Measurements from ENCODE around the gene PTPRB. TPM values are rescaled to one million over a fixed set of nuclear protein-coding genes. Genes with fewer than 3 reads are reported as not detected.
"Not testable (repeated sequence)": the region's sequence is repeated elsewhere in the genome, so short reads cannot be mapped to it uniquely, and the experiment has no call there.

Gene PTPRB
- total RNA-seq, 1 experiment from 2014 or later = not detected

- Histone ChIP-seq H3K9me3 (ENCODE audit: low read depth, low read length, poor library complexity, severe bottlenecking) (no peaks in the 10 kb centered on the region), H3K27ac (ENCODE audit: low read depth, low read length, poor library complexity, severe bottlenecking) (no peak overlapping the region), H3K4me1 (ENCODE audit: insufficient read depth, low read length, poor library complexity, severe bottlenecking) (no peaks in the 10 kb centered on the region), H3K36me3 (ENCODE audit: insufficient read depth, low read length, poor library complexity, severe bottlenecking) (no peaks in the 10 kb centered on the region), H3K4me3 (ENCODE audit: low read depth, low read length, poor library complexity, severe bottlenecking) (no peak overlapping the region), H3K27me3 (replicated peaks; ENCODE audit: insufficient read depth, low read depth, low read length, poor library complexity) (no peaks in the 10 kb centered on the region)
- BruUV-seq (replicated peaks) = no TSS peak
- TF ChIP-seq EZH2 (IDR thresholded peaks at IDR 0.05; ENCODE audit: borderline replicate concordance, low read depth, low read length, poor library complexity, severe bottlenecking) (no peak), CTCF (conservative IDR thresholded peaks at IDR 0.05; ENCODE audit: low read depth, low read length) (no peak)
- intact Hi-C loops (cut with micrococcal nuclease; ENCODE audit: unreplicated experiment) = no loop called here
- no peak for DNase-seq (ENCODE audit: low spot score)
- POLR2A ChIA-PET (ENCODE audit: low non-redundant PET) = no interaction called here
- CTCF ChIA-PET = no interaction called here
Measured at GRCh38 chr12:70508178-70508577, 129.1 kb downstream of the PTPRB start.

GRCh38 chr12:70507442-70507841, 129.8 kb downstream of the PTPRB start:
- CTCF ChIA-PET = no interaction called here

GRCh38 chr12:70497508-70497907, 139.7 kb downstream of the PTPRB start:
- H3K4me3 ChIP-seq (ENCODE audit: low read depth, low read length, poor library complexity, severe bottlenecking) = no peak overlapping the region
- H3K27ac ChIP-seq (ENCODE audit: low read depth, low read length, poor library complexity, severe bottlenecking) = no peak overlapping the region
- intact Hi-C loops (cut with micrococcal nuclease; ENCODE audit: unreplicated experiment) = no loop called here
- no peaks in the 10 kb centered on the region for H3K9me3 ChIP-seq (ENCODE audit: low read depth, low read length, poor library complexity, severe bottlenecking)
- BruUV-seq (replicated peaks) = no TSS peak
- no peak for TF ChIP-seq CTCF (conservative IDR thresholded peaks at IDR 0.05; ENCODE audit: low read depth, low read length)
- TF ChIP-seq EZH2 (IDR thresholded peaks at IDR 0.05; ENCODE audit: borderline replicate concordance, low read depth, low read length, poor library complexity, severe bottlenecking) = no peak
- ChIA-PET CTCF (no interaction called here), POLR2A (ENCODE audit: low non-redundant PET) (no interaction called here)
- DNase-seq (ENCODE audit: low spot score) = no peak
- H3K36me3 ChIP-seq (ENCODE audit: insufficient read depth, low read length, poor library complexity, severe bottlenecking) = no peaks in the 10 kb centered on the region
- H3K4me1 ChIP-seq (ENCODE audit: insufficient read depth, low read length, poor library complexity, severe bottlenecking) = no peaks in the 10 kb centered on the region
- H3K27me3 ChIP-seq (replicated peaks; ENCODE audit: insufficient read depth, low read depth, low read length, poor library complexity) = no peaks in the 10 kb centered on the region

More at GRCh38 chr12:70507442-70507841, 129.8 kb downstream of the PTPRB start:
- intact Hi-C loops (cut with micrococcal nuclease; ENCODE audit: unreplicated experiment) = no loop called here
- Histone ChIP-seq H3K36me3 (ENCODE audit: insufficient read depth, low read length, poor library complexity, severe bottlenecking) (no peaks in the 10 kb centered on the region), H3K9me3 (ENCODE audit: low read depth, low read length, poor library complexity, severe bottlenecking) (no peaks in the 10 kb centered on the region), H3K4me3 (ENCODE audit: low read depth, low read length, poor library complexity, severe bottlenecking) (no peak overlapping the region), H3K4me1 (ENCODE audit: insufficient read depth, low read length, poor library complexity, severe bottlenecking) (no peaks in the 10 kb centered on the region), H3K27me3 (replicated peaks; ENCODE audit: insufficient read depth, low read depth, low read length, poor library complexity) (no peaks in the 10 kb centered on the region), H3K27ac (ENCODE audit: low read depth, low read length, poor library complexity, severe bottlenecking) (no peak overlapping the region)
- TF ChIP-seq CTCF (conservative IDR thresholded peaks at IDR 0.05; ENCODE audit: low read depth, low read length) (no peak), EZH2 (IDR thresholded peaks at IDR 0.05; ENCODE audit: borderline replicate concordance, low read depth, low read length, poor library complexity, severe bottlenecking) (no peak)
- POLR2A ChIA-PET (ENCODE audit: low non-redundant PET) = no interaction called here
- no TSS peak for BruUV-seq (replicated peaks)
- no peak for DNase-seq (ENCODE audit: low spot score)

- H3K27me3 ChIP-seq (replicated peaks; ENCODE audit: insufficient read depth, low read depth, low read length, poor library complexity); CTCF ChIA-PET; H3K9me3 ChIP-seq (ENCODE audit: low read depth, low read length, poor library complexity, severe bottlenecking); H3K36me3 ChIP-seq (ENCODE audit: insufficient read depth, low read length, poor library complexity, severe bottlenecking); BruUV-seq (replicated peaks); H3K4me3 ChIP-seq (ENCODE audit: low read depth, low read length, poor library complexity, severe bottlenecking); intact Hi-C loops (cut with micrococcal nuclease; ENCODE audit: unreplicated experiment); H3K4me1 ChIP-seq (ENCODE audit: insufficient read depth, low read length, poor library complexity, severe bottlenecking); H3K27ac ChIP-seq (ENCODE audit: low read depth, low read length, poor library complexity, severe bottlenecking); DNase-seq (ENCODE audit: low spot score); POLR2A ChIA-PET (ENCODE audit: low non-redundant PET): not testable (repeated sequence)
Measured at GRCh38 chr12:70492904-70493303, 144.3 kb downstream of the PTPRB start.

- POLR2A ChIA-PET (ENCODE audit: low non-redundant PET); H3K4me3 ChIP-seq (ENCODE audit: low read depth, low read length, poor library complexity, severe bottlenecking); H3K4me1 ChIP-seq (ENCODE audit: insufficient read depth, low read length, poor library complexity, severe bottlenecking); H3K9me3 ChIP-seq (ENCODE audit: low read depth, low read length, poor library complexity, severe bottlenecking); H3K27ac ChIP-seq (ENCODE audit: low read depth, low read length, poor library complexity, severe bottlenecking); DNase-seq (ENCODE audit: low spot score); H3K36me3 ChIP-seq (ENCODE audit: insufficient read depth, low read length, poor library complexity, severe bottlenecking); BruUV-seq (replicated peaks); H3K27me3 ChIP-seq (replicated peaks; ENCODE audit: insufficient read depth, low read depth, low read length, poor library complexity); intact Hi-C loops (cut with micrococcal nuclease; ENCODE audit: unreplicated experiment): not testable (repeated sequence)
- CTCF ChIA-PET = interaction anchor here (0.6 kb wide), 1 partner anchor 1238 kb away, joined by 4 read pairs; no protein-coding TSS in a partner anchor
Measured at GRCh38 chr12:70490928-70491327, 146.3 kb downstream of the PTPRB start.
